ENCODE data around the gene E2F4. TPM values are rescaled to one million over a fixed set of nuclear protein-coding genes. Genes with fewer than 3 reads are reported as not detected.
A peak's percentile ranks its signal among the peaks of the same experiment; 100 is the strongest.

E2F4 gene
- total and polyA plus RNA-seq, 2 of the 8 experiments (the other 6 are each of a cell fraction or from before 2014, with no cell fraction given): 79.9 to 157 TPM

DNA sequence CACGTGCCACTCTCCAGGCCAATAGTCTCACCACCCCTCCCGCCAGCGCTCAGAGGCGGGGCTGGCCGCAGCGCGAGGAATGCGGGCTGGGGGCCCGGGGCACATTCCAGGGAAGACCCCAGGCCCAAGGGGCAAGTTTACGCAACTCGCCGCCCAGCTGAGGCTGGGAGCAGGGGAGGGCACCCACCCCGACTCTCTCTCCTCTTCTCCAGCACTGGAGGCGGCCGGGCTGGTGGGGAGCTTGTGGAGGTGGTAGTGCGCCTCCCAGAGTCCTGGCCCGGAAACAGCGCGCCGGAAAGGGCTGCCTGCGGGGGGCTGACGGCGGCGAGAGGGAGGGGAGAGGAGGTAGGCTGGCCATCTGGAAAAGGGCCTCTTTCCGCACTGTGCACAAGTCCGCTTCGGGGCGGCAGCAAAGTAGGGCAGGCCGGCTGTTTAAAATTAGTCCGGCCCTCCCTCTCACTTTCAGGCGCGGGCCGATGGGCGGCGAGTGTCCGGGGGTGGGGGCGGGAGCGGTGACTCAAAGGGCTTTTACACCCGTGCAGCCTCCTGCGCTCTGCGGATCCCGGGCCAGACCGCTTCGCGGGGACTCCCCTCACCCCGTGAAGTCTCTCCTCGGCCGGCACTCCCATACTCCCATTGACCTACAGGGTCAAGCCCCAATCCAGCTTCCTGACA is 54.3 kb downstream of the E2F4 start:
- peak overlapping the region; percentile 92 to 95 for H3K4me2 ChIP-seq (ENCODE audit: insufficient read depth in 1 of 2, low read depth in 2 of 2, low read length in 2 of 2)
- no peaks in the 10 kb centered on the region for H3K9me3 ChIP-seq (ENCODE audit: insufficient read depth in 2 of 2, low read depth in 1 of 2, low read length in 1 of 2)
- H2BK120ac ChIP-seq (replicated peaks; ENCODE audit: low read depth, low read length): no peak overlapping the region
- peaks cover 12% of the 10 kb centered on the region; the same call in 1 of the 2 replicates for H3K23me2 ChIP-seq (ENCODE audit: low read depth, low read length)
- ChIA-PET CTCF (ENCODE audit: partially characterized antibody) (interaction anchor here (0.6 to 2.1 kb wide), 27 partner anchors 8 to 181 kb away, joined by 3 to 12 read pairs (median 4); partner anchors contain the start of genes B3GNT9, ELMO3, KCTD19 and LRRC36), POLR2A (ENCODE audit: partially characterized antibody) (interaction anchor here (0.7 to 6.8 kb wide), 17 partner anchors 12 to 180 kb away, joined by 3 to 111 read pairs (median 4); partner anchors contain the start of genes ELMO3 and TMEM208)
- no peaks in the 10 kb centered on the region for H3K36me3 ChIP-seq (ENCODE audit: control insufficient read depth in 2 of 4, insufficient read depth in 4 of 4, low read length in 3 of 4)
- H3K4ac ChIP-seq (replicated peaks; ENCODE audit: insufficient read length, low read depth, low read length): peak overlapping the region; percentile 62
- H3K56ac ChIP-seq (replicated peaks; ENCODE audit: insufficient read length, low read depth, low read length): peak overlapping the region; percentile 77
- peaks cover 16% of the 10 kb centered on the region for H3K79me1 ChIP-seq (ENCODE audit: low read depth, low read length)
- no peak overlapping the region for H2BK15ac ChIP-seq (ENCODE audit: low read length)
- H3K14ac ChIP-seq (ENCODE audit: insufficient read length): no peak overlapping the region
- H4K20me1 ChIP-seq (replicated peaks in 1 of 2; ENCODE audit: control insufficient read depth in 1 of 2, insufficient read depth in 2 of 2, low read length in 2 of 2): no peaks in the 10 kb centered on the region
- no peak overlapping the region for H3K23ac ChIP-seq (ENCODE audit: insufficient read length)
- H3K4me3 ChIP-seq (ENCODE audit: extremely low read depth in 1 of 4, insufficient read depth in 2 of 4, low read depth in 3 of 4, low read length in 4 of 4): peak overlapping the region; percentile 67 to 87 (median 70)
- peaks cover 0 to 21% (median 13%) of the 10 kb centered on the region in 4 experiments; a peak in 5 of 7 replicates for H3K27me3 ChIP-seq (replicated peaks in 1 of 4; ENCODE audit: control insufficient read depth in 3 of 4, extremely low read depth in 1 of 4, insufficient read depth in 3 of 4, low read length in 3 of 4)
- no peak overlapping the region for H2BK12ac ChIP-seq (ENCODE audit: low read depth, low read length)
- H2BK5ac ChIP-seq (ENCODE audit: low read depth, low read length): peak overlapping the region; percentile 96
- DNase-seq (ENCODE audit: low read depth in 1 of 2, low spot score in 2 of 2) (peak in 1 of 2 experiments; percentile 93), FAIRE-seq (no peak)
- H4K8ac ChIP-seq (ENCODE audit: extremely low read depth, insufficient read depth, low read length): peak overlapping the region; percentile 87
- peak overlapping the region; percentile 57 for H4K91ac ChIP-seq (replicated peaks; ENCODE audit: insufficient read length, low read length)
- H3K79me2 ChIP-seq (ENCODE audit: control insufficient read depth in 1 of 2, insufficient read depth in 2 of 2, low read length in 2 of 2): peaks cover 0 to 21% of the 10 kb centered on the region in 2 experiments; a peak in 2 of 4 replicates
- H3K4me1 ChIP-seq (replicated peaks in 1 of 4; ENCODE audit: control insufficient read depth in 3 of 4, insufficient read depth in 4 of 4, low read length in 3 of 4): peaks cover 14 to 35% (median 16%) of the 10 kb centered on the region in 4 experiments
- H3K27ac ChIP-seq (ENCODE audit: low read depth, low read length): peak overlapping the region; percentile 85
- peak overlapping the region in 3 of 4 experiments; percentile 52 to 74 (median 55); a peak in 5 of 7 replicates for H3K9ac ChIP-seq (replicated peaks in 1 of 4; ENCODE audit: extremely low read depth in 1 of 4, low read depth in 3 of 4, low read length in 3 of 4)
- no peak overlapping the region for H2AK5ac ChIP-seq (ENCODE audit: low read depth, low read length)
- 2% methylated on average over 33 of the region's 48 CpGs; no CpG with 5 or more reads in 1 of the 2 experiments for WGBS, 2 experiments (ENCODE audit: extremely low coverage in 1 of 2, insufficient coverage in 1 of 2, insufficient read length in 1 of 2, insufficient replicate concordance in 2 of 2, low coverage in 1 of 2, low lambda C conversion rate in 2 of 2, missing lambda C conversion rate in 1 of 2)
- H2AFZ ChIP-seq (ENCODE audit: low read length): no peak overlapping the region
- H3K18ac ChIP-seq (ENCODE audit: extremely low read depth, low read length): peak overlapping the region; percentile 90
- H2BK20ac ChIP-seq (ENCODE audit: low read length): no peak overlapping the region
- H4K5ac ChIP-seq (ENCODE audit: insufficient read length, low read depth, low read length): peak overlapping the region; percentile 69
- TF ChIP-seq SP1 (IDR thresholded peaks at IDR 0.05; ENCODE audit: low read depth, low read length): peak; percentile 28; the same call in 1 of the 2 replicates
- TF ChIP-seq PHF8 (conservative IDR thresholded peaks at IDR 0.05; ENCODE audit: low read depth, low read length): peak; percentile 76
- TF ChIP-seq SIN3A (conservative IDR thresholded peaks at IDR 0.05 in 1 of 2, IDR thresholded peaks at IDR 0.05 in 1 of 2; ENCODE audit: low read depth in 1 of 2, low read length in 2 of 2): peak in 1 of 2 experiments; percentile 56; a peak in 1 of 4 replicates
- TF ChIP-seq CHD2 (IDR thresholded peaks at IDR 0.05; ENCODE audit: low read length): 0 out of 2 replicates have a peak, but pooled peaks have one; percentile 5
- TF ChIP-seq KDM4A (IDR thresholded peaks at IDR 0.05; ENCODE audit: low read depth, low read length, severe bottlenecking): peak; percentile 41
- TF ChIP-seq, protein P1, sequence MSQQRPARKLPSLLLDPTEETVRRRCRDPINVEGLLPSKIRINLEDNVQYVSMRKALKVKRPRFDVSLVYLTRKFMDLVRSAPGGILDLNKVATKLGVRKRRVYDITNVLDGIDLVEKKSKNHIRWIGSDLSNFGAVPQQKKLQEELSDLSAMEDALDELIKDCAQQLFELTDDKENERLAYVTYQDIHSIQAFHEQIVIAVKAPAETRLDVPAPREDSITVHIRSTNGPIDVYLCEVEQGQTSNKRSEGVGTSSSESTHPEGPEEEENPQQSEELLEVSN (IDR thresholded peaks at IDR 0.05): peak; percentile 87
- TF ChIP-seq TEAD4 (IDR thresholded peaks at IDR 0.05; ENCODE audit: low read depth, low read length): peak; percentile 99
- peak in 1 of 2 experiments; percentile 81; a peak in 1 of 3 replicates for TF ChIP-seq EP300 (IDR thresholded peaks at IDR 0.05; ENCODE audit: borderline replicate concordance in 1 of 2, low read depth in 2 of 2, low read length in 2 of 2)
